Measurements from ENCODE around the gene ERRFI1. TPM values are rescaled to one million over a fixed set of nuclear protein-coding genes. Genes with fewer than 3 reads are reported as not detected.

The ERRFI1 gene
- total RNA-seq, 1 donor from 2014 or later: 61.5 TPM

DNA sequence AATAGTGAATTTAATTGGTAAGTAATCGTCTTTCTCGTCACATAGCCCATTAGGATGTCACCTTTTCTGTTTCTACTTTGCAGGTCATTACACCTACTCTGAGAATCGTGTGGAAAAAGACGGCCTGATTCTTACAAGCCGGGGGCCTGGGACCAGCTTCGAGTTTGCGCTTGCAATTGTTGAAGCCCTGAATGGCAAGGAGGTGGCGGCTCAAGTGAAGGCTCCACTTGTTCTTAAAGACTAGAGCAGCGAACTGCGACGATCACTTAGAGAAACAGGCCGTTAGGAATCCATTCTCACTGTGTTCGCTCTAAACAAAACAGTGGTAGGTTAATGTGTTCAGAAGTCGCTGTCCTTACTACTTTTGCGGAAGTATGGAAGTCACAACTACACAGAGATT, 41.3 kb downstream of the ERRFI1 start:
- peaks cover 8% of the 10 kb centered on the region for H3K36me3 ChIP-seq (ENCODE audit: control insufficient read depth, insufficient read depth, low read length)

GRCh38 chr1:7983086-7983778, 42.9 kb downstream of the ERRFI1 start:
- DNase-seq (ENCODE audit: low read depth): no peak
- peaks cover 8% of the 10 kb centered on the region for H3K36me3 ChIP-seq (ENCODE audit: control insufficient read depth, insufficient read depth, low read length)

More for the DNA sequence above, 41.3 kb downstream of the ERRFI1 start:
- no peak overlapping the region for H3K4me3 ChIP-seq (ENCODE audit: low read depth, low read length)
- no peaks in the 10 kb centered on the region for H3K27me3 ChIP-seq (ENCODE audit: control insufficient read depth, insufficient read depth, low read length)
- TF ChIP-seq CTCF (IDR thresholded peaks at IDR 0.05; ENCODE audit: insufficient read depth, low read length, poor library complexity, severe bottlenecking): no peak
- no peak for DNase-seq (ENCODE audit: low read depth)

GRCh38 chr1:7980984-7981383, 45.1 kb downstream of the ERRFI1 start:
- H3K4me3 ChIP-seq (ENCODE audit: low read depth, low read length): no peak overlapping the region
- H3K27me3 ChIP-seq (ENCODE audit: control insufficient read depth, insufficient read depth, low read length): no peaks in the 10 kb centered on the region
- TF ChIP-seq CTCF (IDR thresholded peaks at IDR 0.05; ENCODE audit: insufficient read depth, low read length, poor library complexity, severe bottlenecking): no peak
- no peak for DNase-seq (ENCODE audit: low read depth)
- peaks cover 8% of the 10 kb centered on the region for H3K36me3 ChIP-seq (ENCODE audit: control insufficient read depth, insufficient read depth, low read length)

More at GRCh38 chr1:7983086-7983778, 42.9 kb downstream of the ERRFI1 start:
- no peaks in the 10 kb centered on the region for H3K27me3 ChIP-seq (ENCODE audit: control insufficient read depth, insufficient read depth, low read length)
- TF ChIP-seq CTCF (IDR thresholded peaks at IDR 0.05; ENCODE audit: insufficient read depth, low read length, poor library complexity, severe bottlenecking): no peak
- H3K4me3 ChIP-seq (ENCODE audit: low read depth, low read length): no peak overlapping the region

- TF ChIP-seq CTCF (IDR thresholded peaks at IDR 0.05; ENCODE audit: insufficient read depth, low read length, poor library complexity, severe bottlenecking): peak; percentile 98
- no peak for DNase-seq (ENCODE audit: low read depth)
- Histone ChIP-seq H3K36me3 (ENCODE audit: control insufficient read depth, insufficient read depth, low read length) (no peaks in the 10 kb centered on the region), H3K27me3 (ENCODE audit: control insufficient read depth, insufficient read depth, low read length) (no peaks in the 10 kb centered on the region), H3K4me3 (ENCODE audit: low read depth, low read length) (no peak overlapping the region)
Observed at GRCh38 chr1:7975212-7975865, 50.8 kb downstream of the ERRFI1 start.

DNA sequence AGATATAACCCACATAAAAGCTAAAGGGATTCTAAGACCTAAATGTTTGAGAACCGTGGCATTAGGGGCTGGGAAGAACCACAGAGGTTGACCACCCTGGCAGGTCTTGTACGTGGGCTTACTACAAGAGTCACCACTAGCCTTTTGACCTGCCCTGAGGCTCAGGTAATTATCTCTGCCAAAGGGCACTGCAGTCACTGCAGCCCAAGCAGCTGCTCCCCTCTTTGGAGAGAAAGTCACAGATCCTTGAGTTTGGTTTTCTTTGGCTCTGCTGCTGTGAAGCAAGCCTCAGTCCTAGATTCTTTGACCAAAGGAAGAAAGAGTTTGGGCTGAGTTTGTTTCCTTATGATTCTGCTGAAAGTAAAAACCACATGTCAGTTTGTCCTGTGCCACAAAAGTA, 53.0 kb downstream of the ERRFI1 start:
- Histone ChIP-seq H3K4me3 (ENCODE audit: low read depth, low read length) (no peak overlapping the region), H3K27me3 (ENCODE audit: control insufficient read depth, insufficient read depth, low read length) (no peaks in the 10 kb centered on the region), H3K36me3 (ENCODE audit: control insufficient read depth, insufficient read depth, low read length) (no peaks in the 10 kb centered on the region)
- DNase-seq (ENCODE audit: low read depth): no peak
- no peak for TF ChIP-seq CTCF (IDR thresholded peaks at IDR 0.05; ENCODE audit: insufficient read depth, low read length, poor library complexity, severe bottlenecking)

All from kidney epithelial cell (primary cell).